GM18508 (cell line): Measurements from ENCODE around the gene ROBO4.

Experiments used
- ATAC-seq: cut with Tn5 transposase; IDR thresholded peaks from one replicate; pipeline ENCODE4 v1.9.1; 2021; ENCODE audit warnings: moderate number of reproducible peaks; ENCODE audit not compliant: insufficient read depth, unreplicated experiment

The ROBO4 gene

GRCh38 chr11:124859171-124859570 is 38.5 kb downstream of the ROBO4 start:
- no peak for ATAC-seq

DNA sequence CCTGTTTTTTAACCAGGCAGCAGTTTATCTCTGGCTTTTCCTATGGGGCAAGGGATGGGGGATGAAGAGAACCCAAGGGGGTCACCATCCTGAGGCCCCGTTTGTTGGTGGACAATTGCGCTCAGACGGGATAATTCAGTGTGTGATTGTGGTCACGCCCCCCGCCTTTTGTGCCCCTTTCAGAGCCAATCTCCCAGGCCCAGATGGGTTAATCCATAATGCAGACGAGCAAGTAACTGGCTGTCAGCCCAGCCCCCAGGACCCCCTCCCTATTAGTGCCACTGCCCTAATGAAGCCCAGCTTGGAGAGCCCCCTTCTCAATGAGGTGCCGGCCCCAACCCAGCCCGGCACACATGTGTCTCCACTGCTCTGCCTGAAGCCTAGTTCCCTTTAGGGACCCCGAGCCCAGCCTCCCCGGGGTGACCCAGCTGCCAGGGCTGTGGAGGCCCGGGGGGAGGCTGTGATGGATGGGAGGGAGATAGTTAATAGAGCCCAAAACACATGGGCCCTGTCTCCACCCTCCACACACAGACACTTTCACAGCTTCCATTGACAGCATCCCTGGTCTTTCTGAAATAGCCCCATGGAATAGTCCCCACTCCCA is 51.5 kb downstream of the ROBO4 start:
- no peak for ATAC-seq

- ATAC-seq = no peak
Observed at GRCh38 chr11:124844664-124845079, 53.0 kb downstream of the ROBO4 start.

GRCh38 chr11:124843616-124843910 is 54.1 kb downstream of the ROBO4 start:
- no peak for ATAC-seq

GRCh38 chr11:124842305-124842704 is 55.4 kb downstream of the ROBO4 start:
- ATAC-seq = no peak

- no peak for ATAC-seq
Observed at GRCh38 chr11:124841840-124842239, 55.8 kb downstream of the ROBO4 start.

DNA sequence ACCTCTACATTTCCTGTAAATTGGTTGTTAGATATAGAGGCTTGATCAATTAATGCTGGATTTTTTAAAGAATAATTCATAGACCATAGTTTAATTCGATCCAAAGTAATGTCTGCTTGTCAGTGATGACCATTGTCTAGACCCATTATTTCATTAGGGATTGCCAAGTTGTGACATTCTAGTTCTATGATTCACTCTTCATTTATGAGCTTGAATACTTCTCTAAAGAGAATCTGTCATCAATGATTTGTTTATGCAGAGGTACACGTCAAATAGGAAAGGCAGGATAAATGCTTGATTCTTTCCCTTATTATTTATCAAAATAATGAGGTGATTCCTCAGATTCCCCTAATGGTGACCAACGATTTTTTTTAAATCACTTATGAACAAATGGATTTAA is 56.5 kb downstream of the ROBO4 start:
- ATAC-seq = no peak

DNA sequence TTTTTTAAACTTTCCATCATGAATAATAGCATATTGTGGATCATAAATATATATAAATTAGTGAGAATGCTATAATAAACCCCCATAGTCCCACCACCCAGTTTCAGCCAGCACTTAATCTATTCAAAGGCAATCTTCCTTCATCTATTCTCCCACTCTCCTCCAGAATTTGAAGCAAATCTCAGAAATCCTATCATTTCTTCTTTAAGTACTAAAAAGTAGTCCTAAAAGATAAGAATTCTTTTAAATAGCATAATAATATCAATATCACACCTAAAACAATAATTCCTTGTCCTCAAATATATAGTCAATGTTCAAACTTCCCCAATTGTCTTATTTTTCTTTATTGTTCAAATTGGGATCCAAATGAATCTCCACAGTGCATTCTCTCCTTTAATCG is 57.0 kb downstream of the ROBO4 start:
- no peak for ATAC-seq

DNA sequence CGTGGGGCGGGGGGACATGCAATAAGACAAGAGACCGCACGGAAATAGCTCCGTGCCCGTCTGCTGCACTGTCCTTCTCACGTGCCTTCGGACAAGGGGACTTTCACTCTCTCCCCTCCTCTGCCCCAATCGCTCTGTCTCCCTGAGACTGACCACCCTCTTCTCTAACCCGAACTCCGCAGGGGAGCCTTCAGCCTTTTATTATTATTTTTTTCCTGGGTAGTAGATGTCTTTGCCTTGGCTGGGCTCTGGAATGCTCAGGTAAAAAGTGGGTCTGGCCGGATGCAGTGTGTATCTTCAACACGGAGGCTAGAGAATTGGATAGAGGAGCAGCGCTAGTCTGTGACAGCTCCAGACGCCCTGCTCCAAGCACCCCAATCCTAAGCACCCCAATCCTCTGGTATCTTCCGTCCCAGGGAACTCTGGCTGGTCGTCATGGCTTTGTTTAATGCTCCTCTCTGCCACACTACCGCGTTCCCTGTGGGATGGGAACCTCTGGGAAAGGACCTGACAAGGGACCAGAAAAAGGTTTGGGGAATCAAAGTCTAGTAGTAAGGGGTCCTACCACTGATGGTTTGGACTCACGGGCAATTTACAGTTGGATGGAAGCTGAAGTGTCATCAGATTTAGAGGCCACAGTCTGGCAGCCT is 57.6 kb downstream of the ROBO4 start:
- ATAC-seq = no peak

GRCh38 chr11:124839128-124839971 is 58.3 kb downstream of the ROBO4 start:
- no peak for ATAC-seq

- ATAC-seq = no peak
Observed at GRCh38 chr11:124838805-124839127, 58.9 kb downstream of the ROBO4 start.

DNA sequence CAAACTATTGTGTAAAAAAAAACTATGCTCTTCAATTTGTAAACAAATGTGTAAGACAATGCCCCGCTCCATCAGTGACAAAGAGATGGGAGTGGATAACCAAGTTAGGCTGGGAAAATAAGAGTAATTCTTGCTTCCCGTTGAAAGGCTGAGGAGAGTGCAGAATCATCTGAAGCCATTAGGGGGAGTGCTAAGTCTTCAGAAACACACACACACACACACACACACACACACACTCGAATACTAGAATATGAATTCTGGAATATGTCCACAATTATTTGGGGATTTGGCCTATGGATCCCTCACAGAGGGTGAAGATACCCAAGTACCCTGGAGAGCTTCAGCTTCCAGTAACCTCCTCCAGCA is 60.2 kb downstream of the ROBO4 start:
- ATAC-seq = no peak

- no peak for ATAC-seq
Observed at GRCh38 chr11:124835918-124836317, 61.7 kb downstream of the ROBO4 start.

GRCh38 chr11:124834526-124835180 is 63.0 kb downstream of the ROBO4 start:
- ATAC-seq = no peak
